ENCODE measurements around the gene SH3BGR.
A peak's percentile ranks its signal among the peaks of the same experiment; 100 is the strongest.
"Not testable (repeated sequence)": the region's sequence is repeated elsewhere in the genome, so short reads cannot be mapped to it uniquely, and the experiment has no call there.

SH3BGR gene

DNA sequence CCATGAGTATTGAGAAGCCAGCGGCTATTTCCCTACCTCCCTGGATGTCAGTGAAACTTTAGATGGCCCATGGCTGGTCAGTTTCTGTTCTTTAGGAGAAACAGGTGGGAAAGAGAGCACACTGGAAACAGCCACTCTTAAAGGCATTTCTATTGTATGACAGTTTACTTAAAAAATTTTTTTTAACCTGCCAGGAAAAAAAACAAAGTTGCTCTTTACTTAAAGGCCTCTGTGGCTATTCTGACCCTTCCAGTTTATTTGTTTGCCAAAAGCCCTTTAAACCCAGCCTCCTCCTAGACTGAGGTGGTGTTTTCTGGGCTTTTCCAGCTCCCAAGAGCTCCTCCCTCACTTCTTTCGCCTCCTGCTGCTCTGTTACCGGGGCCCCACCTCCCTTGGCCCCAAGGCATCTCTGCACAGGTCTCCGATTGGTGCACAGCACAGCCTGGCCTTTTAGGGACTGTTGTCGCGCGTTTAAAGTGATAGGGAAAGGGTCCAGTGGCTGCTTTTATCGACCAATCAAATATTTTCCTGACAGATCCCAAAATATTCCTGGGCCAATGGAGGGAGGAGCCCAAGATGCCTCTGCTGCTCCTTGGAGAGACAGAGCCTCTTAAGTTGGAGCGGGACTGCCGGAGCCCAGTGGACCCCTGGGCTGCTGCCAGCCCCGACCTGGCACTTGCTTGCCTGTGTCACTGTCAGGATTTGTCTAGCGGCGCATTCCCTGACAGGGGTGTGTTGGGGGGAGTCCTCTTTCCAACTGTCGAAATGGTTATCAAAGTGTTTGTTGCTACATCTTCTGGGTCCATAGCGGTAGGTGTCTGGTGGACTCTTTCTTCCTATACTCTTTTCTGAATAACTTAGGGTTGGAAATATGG lies at the start of gene SH3BGR:
Gene SH3BGR, plus strand, starts transcription at position 639 of the 875 bp plus-strand sequence. Its CDS starts 127 bp downstream, at position 766.
- H3K9ac ChIP-seq (ENCODE audit: low read depth, low read length), result peak within 1 kb of the TSS; percentile 56
- H3K4me3 ChIP-seq (ENCODE audit: low read depth, low read length), result peak within 1 kb of the TSS; percentile 70
- H3K9me3 ChIP-seq (ENCODE audit: control insufficient read depth, insufficient read depth, low read length), result no peaks in the 10 kb centered on the region
- peaks cover 12% of the 10 kb centered on the region for H3K4me1 ChIP-seq (ENCODE audit: control insufficient read depth, insufficient read depth, low read length)
- no peaks in the 10 kb centered on the region for H3K27me3 ChIP-seq (ENCODE audit: control insufficient read depth, insufficient read depth, low read length)
- H3K36me3 ChIP-seq (ENCODE audit: control insufficient read depth, insufficient read depth, low read length), result no peaks in the 10 kb centered on the region

- Histone ChIP-seq H3K36me3 (ENCODE audit: control insufficient read depth, insufficient read depth, low read length) (no peaks in the 10 kb centered on the region), H3K9ac (ENCODE audit: low read depth, low read length) (no peak overlapping the region), H3K4me1 (ENCODE audit: control insufficient read depth, insufficient read depth, low read length) (no peaks in the 10 kb centered on the region), H3K27me3 (ENCODE audit: control insufficient read depth, insufficient read depth, low read length) (no peaks in the 10 kb centered on the region), H3K9me3 (ENCODE audit: control insufficient read depth, insufficient read depth, low read length) (no peaks in the 10 kb centered on the region), H3K4me3 (ENCODE audit: low read depth, low read length) (no peak overlapping the region)
Observed at GRCh38 chr21:39406065-39406464, 45.7 kb upstream of the SH3BGR start.

DNA sequence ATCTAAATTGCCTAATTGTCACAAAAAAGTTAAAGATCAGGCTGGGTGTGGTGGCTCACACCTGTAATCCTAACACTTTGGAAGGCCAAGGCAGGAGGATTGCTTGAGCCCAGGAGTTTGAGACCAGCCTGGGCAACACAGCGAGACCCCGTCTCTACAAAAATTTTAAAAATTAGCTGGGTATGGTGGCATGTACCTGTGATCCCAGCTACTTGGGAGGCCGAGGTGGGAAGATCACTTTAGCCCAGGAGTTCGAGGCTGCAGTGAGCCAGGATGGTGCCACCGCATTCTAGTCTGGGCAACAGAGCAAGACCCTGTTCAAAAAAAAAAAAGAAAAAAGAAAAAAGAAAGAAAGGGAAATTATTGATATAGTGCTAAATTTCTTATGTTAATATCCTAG lies 32.6 kb upstream of the SH3BGR start:
- H3K9me3 ChIP-seq (ENCODE audit: control insufficient read depth, insufficient read depth, low read length), result not testable (repeated sequence)

GRCh38 chr21:39422527-39423241 lies 29.1 kb upstream of the SH3BGR start:
- Histone ChIP-seq H3K4me1 (ENCODE audit: control insufficient read depth, insufficient read depth, low read length) (peaks cover 5% of the 10 kb centered on the region), H3K9ac (ENCODE audit: low read depth, low read length) (no peak overlapping the region), H3K4me3 (ENCODE audit: low read depth, low read length) (no peak overlapping the region), H3K9me3 (ENCODE audit: control insufficient read depth, insufficient read depth, low read length) (no peaks in the 10 kb centered on the region), H3K36me3 (ENCODE audit: control insufficient read depth, insufficient read depth, low read length) (no peaks in the 10 kb centered on the region), H3K27me3 (ENCODE audit: control insufficient read depth, insufficient read depth, low read length) (no peaks in the 10 kb centered on the region)

More for the DNA sequence above, 32.6 kb upstream of the SH3BGR start:
- H3K4me1 ChIP-seq (ENCODE audit: control insufficient read depth, insufficient read depth, low read length); H3K9ac ChIP-seq (ENCODE audit: low read depth, low read length); H3K4me3 ChIP-seq (ENCODE audit: low read depth, low read length); H3K27me3 ChIP-seq (ENCODE audit: control insufficient read depth, insufficient read depth, low read length); H3K36me3 ChIP-seq (ENCODE audit: control insufficient read depth, insufficient read depth, low read length): not testable (repeated sequence)

DNA sequence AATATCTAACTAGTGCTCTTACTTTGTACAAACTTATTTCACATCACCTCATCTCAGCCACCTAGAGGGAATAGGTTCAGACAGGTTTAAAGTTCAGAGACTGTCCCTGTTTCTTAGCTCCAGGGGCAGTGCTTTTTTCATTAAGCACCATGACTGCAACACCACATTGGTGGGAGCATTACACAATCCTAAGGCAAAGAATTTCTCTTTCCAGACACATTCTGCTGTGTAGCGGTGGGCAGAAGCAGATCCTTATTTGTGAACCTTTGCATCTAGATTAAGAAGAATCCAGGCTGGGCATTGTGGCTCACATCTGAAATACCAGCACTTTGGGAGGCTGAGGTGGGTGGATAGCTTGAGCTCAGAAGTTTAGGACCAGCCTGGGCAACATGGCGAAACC lies 22.3 kb upstream of the SH3BGR start:
- peaks cover 9% of the 10 kb centered on the region for H3K4me1 ChIP-seq (ENCODE audit: control insufficient read depth, insufficient read depth, low read length)
- H3K4me3 ChIP-seq (ENCODE audit: low read depth, low read length), result no peak overlapping the region
- H3K9me3 ChIP-seq (ENCODE audit: control insufficient read depth, insufficient read depth, low read length), result no peaks in the 10 kb centered on the region
- no peak overlapping the region for H3K9ac ChIP-seq (ENCODE audit: low read depth, low read length)
- H3K27me3 ChIP-seq (ENCODE audit: control insufficient read depth, insufficient read depth, low read length), result no peaks in the 10 kb centered on the region
- H3K36me3 ChIP-seq (ENCODE audit: control insufficient read depth, insufficient read depth, low read length), result no peaks in the 10 kb centered on the region

DNA sequence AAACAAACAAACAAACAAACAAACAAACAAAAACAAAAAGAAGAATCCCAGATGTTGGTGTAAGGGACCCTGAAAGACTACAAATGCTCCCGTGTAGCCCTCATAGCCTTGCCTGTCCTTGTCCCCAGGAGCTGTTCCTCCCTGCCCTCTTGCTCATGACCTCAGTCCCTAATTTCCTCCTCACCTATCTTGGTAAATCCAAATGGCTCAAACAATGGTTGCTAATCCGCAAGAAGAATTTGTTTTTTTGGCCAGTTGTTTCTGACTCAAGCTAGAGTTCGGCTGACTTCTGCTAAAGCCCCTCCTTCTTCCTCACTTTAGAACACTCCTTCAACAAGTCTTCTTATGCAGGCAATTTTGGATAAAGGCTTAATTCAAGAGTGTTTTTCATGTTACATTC lies 21.8 kb upstream of the SH3BGR start:
- no peaks in the 10 kb centered on the region for H3K9me3 ChIP-seq (ENCODE audit: control insufficient read depth, insufficient read depth, low read length)
- H3K4me1 ChIP-seq (ENCODE audit: control insufficient read depth, insufficient read depth, low read length), result peaks cover 9% of the 10 kb centered on the region
- H3K4me3 ChIP-seq (ENCODE audit: low read depth, low read length), result no peak overlapping the region
- no peaks in the 10 kb centered on the region for H3K27me3 ChIP-seq (ENCODE audit: control insufficient read depth, insufficient read depth, low read length)
- no peaks in the 10 kb centered on the region for H3K36me3 ChIP-seq (ENCODE audit: control insufficient read depth, insufficient read depth, low read length)
- no peak overlapping the region for H3K9ac ChIP-seq (ENCODE audit: low read depth, low read length)

GRCh38 chr21:39430457-39430856 lies 21.3 kb upstream of the SH3BGR start:
- H3K4me1 ChIP-seq (ENCODE audit: control insufficient read depth, insufficient read depth, low read length), result peaks cover 9% of the 10 kb centered on the region
- H3K9me3 ChIP-seq (ENCODE audit: control insufficient read depth, insufficient read depth, low read length), result no peaks in the 10 kb centered on the region
- no peaks in the 10 kb centered on the region for H3K36me3 ChIP-seq (ENCODE audit: control insufficient read depth, insufficient read depth, low read length)
- no peak overlapping the region for H3K4me3 ChIP-seq (ENCODE audit: low read depth, low read length)
- no peak overlapping the region for H3K9ac ChIP-seq (ENCODE audit: low read depth, low read length)
- no peaks in the 10 kb centered on the region for H3K27me3 ChIP-seq (ENCODE audit: control insufficient read depth, insufficient read depth, low read length)

GRCh38 chr21:39430954-39431353 lies 20.8 kb upstream of the SH3BGR start:
- no peaks in the 10 kb centered on the region for H3K27me3 ChIP-seq (ENCODE audit: control insufficient read depth, insufficient read depth, low read length)
- no peaks in the 10 kb centered on the region for H3K9me3 ChIP-seq (ENCODE audit: control insufficient read depth, insufficient read depth, low read length)
- H3K36me3 ChIP-seq (ENCODE audit: control insufficient read depth, insufficient read depth, low read length), result no peaks in the 10 kb centered on the region
- peaks cover 9% of the 10 kb centered on the region for H3K4me1 ChIP-seq (ENCODE audit: control insufficient read depth, insufficient read depth, low read length)
- no peak overlapping the region for H3K4me3 ChIP-seq (ENCODE audit: low read depth, low read length)
- no peak overlapping the region for H3K9ac ChIP-seq (ENCODE audit: low read depth, low read length)

GRCh38 chr21:39434950-39435349 lies 16.8 kb upstream of the SH3BGR start:
- no peak overlapping the region for H3K9ac ChIP-seq (ENCODE audit: low read depth, low read length)
- H3K4me1 ChIP-seq (ENCODE audit: control insufficient read depth, insufficient read depth, low read length), result peaks cover 8% of the 10 kb centered on the region
- no peaks in the 10 kb centered on the region for H3K9me3 ChIP-seq (ENCODE audit: control insufficient read depth, insufficient read depth, low read length)
- no peaks in the 10 kb centered on the region for H3K36me3 ChIP-seq (ENCODE audit: control insufficient read depth, insufficient read depth, low read length)
- H3K4me3 ChIP-seq (ENCODE audit: low read depth, low read length), result no peak overlapping the region
- H3K27me3 ChIP-seq (ENCODE audit: control insufficient read depth, insufficient read depth, low read length), result no peaks in the 10 kb centered on the region

DNA sequence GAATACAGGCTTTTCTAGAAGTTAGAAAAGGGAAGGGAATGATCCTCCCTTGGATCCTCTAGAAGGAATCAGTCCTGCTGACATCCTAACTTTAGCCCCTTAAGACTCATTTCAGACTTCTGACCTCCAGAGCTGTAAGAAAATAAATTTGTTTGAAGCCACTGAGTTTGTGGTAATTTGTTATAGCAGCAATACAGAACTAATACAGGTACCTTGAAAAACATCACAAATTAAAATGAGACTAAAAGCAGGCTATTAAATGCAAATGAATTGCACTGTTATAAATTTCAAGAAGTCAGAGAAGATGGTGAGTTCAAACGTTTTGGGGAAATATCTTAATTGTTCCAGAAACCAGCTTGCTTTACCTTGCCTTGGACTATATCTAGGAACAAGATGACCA lies 12.5 kb upstream of the SH3BGR start:
- H3K9ac ChIP-seq (ENCODE audit: low read depth, low read length), result no peak overlapping the region
- H3K4me3 ChIP-seq (ENCODE audit: low read depth, low read length), result no peak overlapping the region
- no peaks in the 10 kb centered on the region for H3K36me3 ChIP-seq (ENCODE audit: control insufficient read depth, insufficient read depth, low read length)
- no peaks in the 10 kb centered on the region for H3K4me1 ChIP-seq (ENCODE audit: control insufficient read depth, insufficient read depth, low read length)
- H3K9me3 ChIP-seq (ENCODE audit: control insufficient read depth, insufficient read depth, low read length), result no peaks in the 10 kb centered on the region
- no peaks in the 10 kb centered on the region for H3K27me3 ChIP-seq (ENCODE audit: control insufficient read depth, insufficient read depth, low read length)

- Histone ChIP-seq H3K27me3 (ENCODE audit: control insufficient read depth, insufficient read depth, low read length) (no peaks in the 10 kb centered on the region), H3K4me1 (ENCODE audit: control insufficient read depth, insufficient read depth, low read length) (peaks cover 5% of the 10 kb centered on the region), H3K36me3 (ENCODE audit: control insufficient read depth, insufficient read depth, low read length) (no peaks in the 10 kb centered on the region), H3K4me3 (ENCODE audit: low read depth, low read length) (no peak overlapping the region), H3K9me3 (ENCODE audit: control insufficient read depth, insufficient read depth, low read length) (no peaks in the 10 kb centered on the region), H3K9ac (ENCODE audit: low read depth, low read length) (no peak overlapping the region)
Observed at GRCh38 chr21:39441502-39442475, 10.0 kb upstream of the SH3BGR start.
